ENCODE results near the gene BICC1. TPM values are rescaled to one million over a fixed set of nuclear protein-coding genes. Genes with fewer than 3 reads are reported as not detected.

Gene BICC1
- total RNA-seq, 4 donors from 2014 or later = 0.60 to 5.1 (median 2.2) TPM

- H3K9me3 ChIP-seq = no peaks in the 10 kb centered on the region
- H3K36me3 ChIP-seq = no peaks in the 10 kb centered on the region
- in situ Hi-C loops (cut with MboI; ENCODE audit: low pct_ligation_motif_present in 1 of 4, low pct_unique_long_range_greater_than_20kb in 1 of 4, low sequenced_read_pairs in 3 of 4) (no loop called here), intact Hi-C loops (cut with DNase I; ENCODE audit: low total_unique reads) (no loop called here)
- H3K4me1 ChIP-seq = peaks cover 0 to 17% (median 6%) of the 10 kb centered on the region in 4 donors
- H3K27ac ChIP-seq = peak overlapping the region; percentile 33 to 83 (median 46)
- DNase-seq = peak; percentile 19
- WGBS, 2 donors (ENCODE audit: low coverage in 1 of 2) = 0 to 17% methylated on average over 3 to 26 of the region's 26 CpGs
- no peak for TF ChIP-seq POLR2AphosphoS5 (IDR thresholded peaks at IDR 0.05)
- no peak for TF ChIP-seq EP300 (IDR thresholded peaks at IDR 0.05; ENCODE audit: low read depth)
- TF ChIP-seq POLR2A (IDR thresholded peaks at IDR 0.05) = no peak
- TF ChIP-seq CTCF (IDR thresholded peaks at IDR 0.05) = no peak
- peak overlapping the region; percentile 21 to 69 (median 64) for H3K4me3 ChIP-seq
- H3K27me3 ChIP-seq = peaks cover 21% of the 10 kb centered on the region
Measured at GRCh38 chr10:58511765-58512490, 744 bp upstream of the BICC1 start.

- H3K4me1 ChIP-seq = peaks cover 0 to 17% (median 6%) of the 10 kb centered on the region in 4 donors
- in situ Hi-C loops (cut with MboI; ENCODE audit: low pct_ligation_motif_present in 1 of 4, low pct_unique_long_range_greater_than_20kb in 1 of 4, low sequenced_read_pairs in 3 of 4) (no loop called here), intact Hi-C loops (cut with DNase I; ENCODE audit: low total_unique reads) (no loop called here)
- H3K9me3 ChIP-seq = no peaks in the 10 kb centered on the region
- H3K27ac ChIP-seq = peak overlapping the region; percentile 80 to 86 (median 82)
- TF ChIP-seq POLR2AphosphoS5 (IDR thresholded peaks at IDR 0.05) (peak; percentile 35 to 59 (median 43)), POLR2A (IDR thresholded peaks at IDR 0.05) (peak; percentile 31), EP300 (IDR thresholded peaks at IDR 0.05; ENCODE audit: low read depth) (no peak)
- H3K4me3 ChIP-seq = peak overlapping the region; percentile 62 to 69 (median 64)
- peak; percentile 45 for DNase-seq
- no peaks in the 10 kb centered on the region for H3K36me3 ChIP-seq
- WGBS, 2 donors (ENCODE audit: low coverage in 1 of 2) = 7% methylated on average over 39 of the region's 53 CpGs; no CpG with 5 or more reads in 1 of the 2 donors
- peaks cover 21% of the 10 kb centered on the region for H3K27me3 ChIP-seq
Measured at GRCh38 chr10:58513188-58514110, 777 bp downstream of the BICC1 start.

- intact Hi-C loops (cut with DNase I; ENCODE audit: low total_unique reads) = no loop called here
- Histone ChIP-seq H3K9me3 (no peaks in the 10 kb centered on the region), H3K4me3 (peak overlapping the region; percentile 13 to 69 (median 64)), H3K27ac (peak overlapping the region; percentile 80 to 86 (median 82)), H3K36me3 (no peaks in the 10 kb centered on the region), H3K27me3 (peaks cover 21% of the 10 kb centered on the region), H3K4me1 (peaks cover 0 to 17% (median 6%) of the 10 kb centered on the region in 4 donors)
- no peak for DNase-seq
- 23 to 34% methylated on average over 11 to 13 of the region's 13 CpGs for WGBS, 2 donors (ENCODE audit: low coverage in 1 of 2)
- in situ Hi-C loops (cut with MboI; ENCODE audit: low pct_ligation_motif_present in 1 of 4, low pct_unique_long_range_greater_than_20kb in 1 of 4, low sequenced_read_pairs in 3 of 4) = no loop called here
- TF ChIP-seq POLR2AphosphoS5 (IDR thresholded peaks at IDR 0.05) = no peak
- TF ChIP-seq CTCF (IDR thresholded peaks at IDR 0.05) = no peak
- no peak for TF ChIP-seq EP300 (IDR thresholded peaks at IDR 0.05; ENCODE audit: low read depth)
- no peak for TF ChIP-seq POLR2A (IDR thresholded peaks at IDR 0.05)
Measured at GRCh38 chr10:58514111-58514770, 1.6 kb downstream of the BICC1 start.

- no peak for DNase-seq
- WGBS, 2 donors (ENCODE audit: low coverage in 1 of 2) = 90% methylated on average over 4 of the region's 4 CpGs; no CpG with 5 or more reads in 1 of the 2 donors
- in situ Hi-C loops (cut with MboI; ENCODE audit: low pct_ligation_motif_present in 1 of 4, low pct_unique_long_range_greater_than_20kb in 1 of 4, low sequenced_read_pairs in 3 of 4) (no loop called here), intact Hi-C loops (cut with DNase I; ENCODE audit: low total_unique reads) (no loop called here)
- H3K36me3 ChIP-seq = no peaks in the 10 kb centered on the region
- TF ChIP-seq POLR2A (IDR thresholded peaks at IDR 0.05) (no peak), CTCF (IDR thresholded peaks at IDR 0.05) (no peak), POLR2AphosphoS5 (IDR thresholded peaks at IDR 0.05) (no peak), EP300 (IDR thresholded peaks at IDR 0.05; ENCODE audit: low read depth) (no peak)
- H3K27me3 ChIP-seq = peaks cover 21% of the 10 kb centered on the region
- H3K4me3 ChIP-seq = no peak overlapping the region
- H3K27ac ChIP-seq = no peak overlapping the region
- H3K9me3 ChIP-seq = no peaks in the 10 kb centered on the region
- peaks cover 0 to 17% (median 6%) of the 10 kb centered on the region in 4 donors for H3K4me1 ChIP-seq
Measured at GRCh38 chr10:58515291-58515941, 2.7 kb downstream of the BICC1 start.
